ENCODE data around the gene ANKRD55.
"Not testable (repeated sequence)": the region's sequence is repeated elsewhere in the genome, so short reads cannot be mapped to it uniquely, and the experiment has no call there.

The ANKRD55 gene

GRCh38 chr5:56253126-56253525 lies 20.0 kb upstream of the ANKRD55 start:
- DNase-seq (ENCODE audit: low read depth), result no peak

GRCh38 chr5:56251918-56252553 lies 18.9 kb upstream of the ANKRD55 start:
- DNase-seq (ENCODE audit: low read depth), result no peak

- no peak for DNase-seq (ENCODE audit: low read depth)
Observed at GRCh38 chr5:56251440-56251839, 18.3 kb upstream of the ANKRD55 start.

GRCh38 chr5:56250011-56250410 lies 16.9 kb upstream of the ANKRD55 start:
- no peak for DNase-seq (ENCODE audit: low read depth)

GRCh38 chr5:56249085-56249484 lies 16.0 kb upstream of the ANKRD55 start:
- not testable (repeated sequence) for DNase-seq (ENCODE audit: low read depth)

- no peak for DNase-seq (ENCODE audit: low read depth)
Observed at GRCh38 chr5:56247592-56247991, 14.5 kb upstream of the ANKRD55 start.

- no peak for DNase-seq (ENCODE audit: low read depth)
Observed at GRCh38 chr5:56246769-56247168, 13.6 kb upstream of the ANKRD55 start.

GRCh38 chr5:56245481-56245880 lies 12.4 kb upstream of the ANKRD55 start:
- no peak for DNase-seq (ENCODE audit: low read depth)

GRCh38 chr5:56244627-56245026 lies 11.5 kb upstream of the ANKRD55 start:
- DNase-seq (ENCODE audit: low read depth), result no peak

- DNase-seq (ENCODE audit: low read depth), result not testable (repeated sequence)
Observed at GRCh38 chr5:56242271-56242670, 9.1 kb upstream of the ANKRD55 start.

GRCh38 chr5:56232538-56232937 lies 592 bp downstream of the ANKRD55 start:
- no peak for DNase-seq (ENCODE audit: low read depth)

GRCh38 chr5:56230576-56230975 lies 2.6 kb downstream of the ANKRD55 start:
- DNase-seq (ENCODE audit: low read depth), result no peak

- DNase-seq (ENCODE audit: low read depth), result no peak
Observed at GRCh38 chr5:56229111-56229510, 4.0 kb downstream of the ANKRD55 start.

- DNase-seq (ENCODE audit: low read depth), result no peak
Observed at GRCh38 chr5:56228631-56229030, 4.5 kb downstream of the ANKRD55 start.

- no peak for DNase-seq (ENCODE audit: low read depth)
Observed at GRCh38 chr5:56227691-56228090, 5.4 kb downstream of the ANKRD55 start.

GRCh38 chr5:56223298-56223697 lies 9.8 kb downstream of the ANKRD55 start:
- DNase-seq (ENCODE audit: low read depth), result not testable (repeated sequence)

- not testable (repeated sequence) for DNase-seq (ENCODE audit: low read depth)
Observed at GRCh38 chr5:56221601-56222000, 11.5 kb downstream of the ANKRD55 start.

GRCh38 chr5:56215019-56215830 lies 17.9 kb downstream of the ANKRD55 start:
- DNase-seq (ENCODE audit: low read depth), result no peak

GRCh38 chr5:56213886-56214535 lies 19.1 kb downstream of the ANKRD55 start:
- not testable (repeated sequence) for DNase-seq (ENCODE audit: low read depth)

GRCh38 chr5:56212130-56212879 lies 20.8 kb downstream of the ANKRD55 start:
- no peak for DNase-seq (ENCODE audit: low read depth)

GRCh38 chr5:56211298-56211865 lies 21.7 kb downstream of the ANKRD55 start:
- no peak for DNase-seq (ENCODE audit: low read depth)

GRCh38 chr5:56208681-56209080 lies 24.4 kb downstream of the ANKRD55 start:
- no peak for DNase-seq (ENCODE audit: low read depth)

Data from stimulated activated CD8-positive, alpha-beta memory T cell treated with anti-CD3 and anti-CD28 coated beads, Interleukin-15, amount 100 ng/mL, for 1 hour (primary cell).